Loucy (cell line): Measurements from ENCODE around the gene ATG2A.

Source experiments
- EZH2phosphoT487 ChIP-seq: fragments of 200-600 bp; IDR thresholded peaks from 2 replicates; pipeline ENCODE4 v1.6.1; 2018; ENCODE audit warnings: antibody characterized with exemption, mild to moderate bottlenecking, moderate library complexity, borderline replicate concordance
- TF ChIP-seq, protein P1 (sequence below): fragments of 200-600 bp; sonication (generic); conservative IDR thresholded peaks from 2 replicates; pipeline ENCODE4 v1.5.1; 2014; ENCODE audit warnings: mild to moderate bottlenecking, antibody characterized with exemption, low read length

- TF ChIP-seq, protein P1, sequence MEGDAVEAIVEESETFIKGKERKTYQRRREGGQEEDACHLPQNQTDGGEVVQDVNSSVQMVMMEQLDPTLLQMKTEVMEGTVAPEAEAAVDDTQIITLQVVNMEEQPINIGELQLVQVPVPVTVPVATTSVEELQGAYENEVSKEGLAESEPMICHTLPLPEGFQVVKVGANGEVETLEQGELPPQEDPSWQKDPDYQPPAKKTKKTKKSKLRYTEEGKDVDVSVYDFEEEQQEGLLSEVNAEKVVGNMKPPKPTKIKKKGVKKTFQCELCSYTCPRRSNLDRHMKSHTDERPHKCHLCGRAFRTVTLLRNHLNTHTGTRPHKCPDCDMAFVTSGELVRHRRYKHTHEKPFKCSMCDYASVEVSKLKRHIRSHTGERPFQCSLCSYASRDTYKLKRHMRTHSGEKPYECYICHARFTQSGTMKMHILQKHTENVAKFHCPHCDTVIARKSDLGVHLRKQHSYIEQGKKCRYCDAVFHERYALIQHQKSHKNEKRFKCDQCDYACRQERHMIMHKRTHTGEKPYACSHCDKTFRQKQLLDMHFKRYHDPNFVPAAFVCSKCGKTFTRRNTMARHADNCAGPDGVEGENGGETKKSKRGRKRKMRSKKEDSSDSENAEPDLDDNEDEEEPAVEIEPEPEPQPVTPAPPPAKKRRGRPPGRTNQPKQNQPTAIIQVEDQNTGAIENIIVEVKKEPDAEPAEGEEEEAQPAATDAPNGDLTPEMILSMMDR = no peak
- no peak for TF ChIP-seq EZH2phosphoT487
Measured at GRCh38 chr11:64867748-64868462, 49.1 kb downstream of the ATG2A start.
